Endothelial cell (in vitro differentiated cells): ENCODE data around the gene GSK3B. TPM values are rescaled to one million over a fixed set of nuclear protein-coding genes. Genes with fewer than 3 reads are reported as not detected.

Source experiments
- DNase-seq: peaks from one replicate; pipeline ENCODE4 v3.0.0; 2021; ENCODE audit warnings: low spot score
- H3K27ac Mint-ChIP-seq: one replicate; pipeline ENCODE4 v1.8.0; 2021; ENCODE audit warnings: mixed read lengths, inconsistent platforms; ENCODE audit not compliant: unreplicated experiment
- H3K27me3 Mint-ChIP-seq: one replicate; pipeline ENCODE4 v1.8.0; 2021; ENCODE audit warnings: mild to moderate bottlenecking, moderate library complexity, mixed read lengths, inconsistent platforms; ENCODE audit not compliant: unreplicated experiment
- H3K36me3 Mint-ChIP-seq: one replicate; pipeline ENCODE4 v1.8.0; 2021; ENCODE audit warnings: mild to moderate bottlenecking, low read depth, mixed read lengths, inconsistent platforms; ENCODE audit not compliant: unreplicated experiment
- H3K4me1 Mint-ChIP-seq: one replicate; pipeline ENCODE4 v1.8.0; 2021; ENCODE audit warnings: mild to moderate bottlenecking, mixed read lengths, inconsistent platforms; ENCODE audit not compliant: unreplicated experiment
- H3K4me3 Mint-ChIP-seq: one replicate; pipeline ENCODE4 v1.8.0; 2021; ENCODE audit warnings: mild to moderate bottlenecking, mixed read lengths, inconsistent platforms; ENCODE audit not compliant: unreplicated experiment
- H3K9me3 Mint-ChIP-seq: one replicate; pipeline ENCODE4 v1.8.0; 2021; ENCODE audit warnings: mixed read lengths, inconsistent platforms; ENCODE audit not compliant: unreplicated experiment
- total RNA-seq: library from RNA; stranded (reverse); fragmentation: NEBNext Ultra II Directional; extraction: Animal tissue kit (Norgen Biotek cat#: 25700); gene quantifications from one replicate; pipeline ENCODE4 v1.2.1, GENCODE V29; 2021; ENCODE audit not compliant: unreplicated experiment
- TF ChIP-seq, protein P1 (sequence below): fragments of 200-600 bp; sonication (generic); IDR thresholded peaks from one replicate; pipeline ENCODE4 v1.5.0; 2021; ENCODE audit warnings: antibody characterized with exemption; ENCODE audit not compliant: unreplicated experiment

Gene GSK3B
- total RNA-seq, 1 donor from 2014 or later: 78.6 TPM

DNA sequence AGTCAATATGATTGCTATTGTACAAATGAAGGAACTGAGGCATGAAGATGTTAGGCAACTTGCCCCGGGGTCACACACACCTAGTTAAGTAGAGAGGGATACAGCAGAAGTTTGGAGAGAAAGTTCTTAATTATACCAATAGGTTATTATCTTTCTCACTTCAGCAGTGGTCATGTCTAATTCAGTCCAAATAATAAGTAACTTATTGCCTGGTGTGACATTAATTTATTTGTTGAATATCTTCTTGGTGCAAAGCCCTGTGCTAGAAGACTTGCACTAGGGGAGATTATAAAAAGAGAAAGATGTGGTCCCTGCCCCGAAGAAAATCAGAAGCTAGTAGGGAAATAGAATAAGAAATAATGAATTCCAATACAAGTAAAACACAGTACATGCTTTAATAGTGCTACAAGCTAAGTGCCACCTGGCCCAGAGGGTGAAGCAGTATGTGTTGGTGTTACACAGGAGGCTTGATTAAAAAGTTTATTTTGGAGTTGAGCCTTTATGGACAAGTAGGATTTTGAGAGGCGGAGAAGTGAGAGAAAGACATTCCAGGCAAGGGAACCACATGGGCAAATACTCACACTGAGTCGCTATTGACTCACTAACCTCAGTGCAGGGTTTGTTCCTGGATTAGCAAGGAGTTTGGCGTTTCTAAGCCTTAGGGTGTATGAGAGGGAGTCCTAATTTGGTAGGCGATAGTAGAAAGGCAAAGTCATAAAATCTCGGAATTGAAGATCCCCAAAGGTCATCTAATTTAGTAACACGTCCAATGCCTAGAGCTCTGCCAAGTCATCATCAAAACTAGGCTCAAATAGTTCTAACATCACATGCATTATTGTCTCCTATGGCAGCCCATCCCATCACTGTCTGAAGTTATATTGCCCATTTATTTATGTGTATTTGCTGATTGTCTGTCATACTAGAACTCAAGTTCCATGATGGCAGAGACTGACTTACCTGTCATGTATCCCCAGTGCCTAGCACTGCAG lies 19.2 kb upstream of the GSK3B start:
- Mint-ChIP-seq H3K4me1 (no peaks in the 10 kb centered on the region), H3K36me3 (no peaks in the 10 kb centered on the region), H3K4me3 (no peak overlapping the region), H3K27ac (no peak overlapping the region), H3K9me3 (no peaks in the 10 kb centered on the region), H3K27me3 (peaks cover 2% of the 10 kb centered on the region)
- TF ChIP-seq, protein P1, sequence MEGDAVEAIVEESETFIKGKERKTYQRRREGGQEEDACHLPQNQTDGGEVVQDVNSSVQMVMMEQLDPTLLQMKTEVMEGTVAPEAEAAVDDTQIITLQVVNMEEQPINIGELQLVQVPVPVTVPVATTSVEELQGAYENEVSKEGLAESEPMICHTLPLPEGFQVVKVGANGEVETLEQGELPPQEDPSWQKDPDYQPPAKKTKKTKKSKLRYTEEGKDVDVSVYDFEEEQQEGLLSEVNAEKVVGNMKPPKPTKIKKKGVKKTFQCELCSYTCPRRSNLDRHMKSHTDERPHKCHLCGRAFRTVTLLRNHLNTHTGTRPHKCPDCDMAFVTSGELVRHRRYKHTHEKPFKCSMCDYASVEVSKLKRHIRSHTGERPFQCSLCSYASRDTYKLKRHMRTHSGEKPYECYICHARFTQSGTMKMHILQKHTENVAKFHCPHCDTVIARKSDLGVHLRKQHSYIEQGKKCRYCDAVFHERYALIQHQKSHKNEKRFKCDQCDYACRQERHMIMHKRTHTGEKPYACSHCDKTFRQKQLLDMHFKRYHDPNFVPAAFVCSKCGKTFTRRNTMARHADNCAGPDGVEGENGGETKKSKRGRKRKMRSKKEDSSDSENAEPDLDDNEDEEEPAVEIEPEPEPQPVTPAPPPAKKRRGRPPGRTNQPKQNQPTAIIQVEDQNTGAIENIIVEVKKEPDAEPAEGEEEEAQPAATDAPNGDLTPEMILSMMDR: no peak
- no peak for DNase-seq

DNA sequence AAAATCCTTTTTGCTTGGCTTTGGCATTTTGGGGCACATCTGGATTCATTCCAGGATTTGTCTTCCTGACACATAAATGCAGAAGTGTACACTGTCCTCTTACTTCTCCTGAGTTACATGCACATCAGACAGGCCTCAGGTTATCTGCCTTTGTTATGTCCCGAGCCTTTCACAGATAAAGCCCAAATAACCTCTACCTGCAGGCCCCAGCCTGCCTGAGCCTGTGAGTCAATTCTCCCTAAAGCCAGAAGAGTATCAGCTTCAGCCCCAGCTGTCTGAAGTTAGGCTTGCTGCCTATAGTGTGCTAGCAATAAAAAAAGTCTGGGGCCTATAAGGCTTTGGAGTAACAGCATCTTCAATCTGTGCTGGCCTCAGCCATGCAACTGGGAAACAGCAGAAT lies 17.7 kb upstream of the GSK3B start:
- Mint-ChIP-seq H3K9me3 (no peaks in the 10 kb centered on the region), H3K4me1 (no peaks in the 10 kb centered on the region), H3K4me3 (no peak overlapping the region), H3K27ac (no peak overlapping the region), H3K36me3 (no peaks in the 10 kb centered on the region), H3K27me3 (peaks cover 2% of the 10 kb centered on the region)
- no peak for DNase-seq
- TF ChIP-seq, protein P1: no peak

DNA sequence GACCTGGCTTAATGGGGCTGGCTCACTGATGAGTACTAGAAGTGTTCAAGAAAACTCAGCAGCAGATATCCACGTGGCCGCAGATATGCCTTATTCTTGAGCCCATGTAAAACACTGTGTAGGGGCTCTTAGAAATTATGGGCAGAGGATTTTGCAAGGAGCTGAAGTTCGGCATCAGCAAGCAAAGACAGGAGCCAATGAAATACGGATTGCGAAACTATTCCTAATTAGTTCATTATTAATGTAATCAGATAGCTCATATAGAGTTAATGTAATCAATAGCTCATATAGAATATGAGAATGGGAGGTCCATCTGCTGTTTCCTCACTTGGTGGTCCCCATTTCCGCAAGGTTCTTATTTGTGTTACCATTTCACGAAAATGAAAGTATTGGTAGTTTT lies 9.0 kb upstream of the GSK3B start:
- H3K4me1 Mint-ChIP-seq: peaks cover 4% of the 10 kb centered on the region
- H3K27me3 Mint-ChIP-seq: no peaks in the 10 kb centered on the region
- no peak for DNase-seq
- H3K27ac Mint-ChIP-seq: no peak overlapping the region
- H3K36me3 Mint-ChIP-seq: peaks cover 13% of the 10 kb centered on the region
- H3K9me3 Mint-ChIP-seq: no peaks in the 10 kb centered on the region
- no peak overlapping the region for H3K4me3 Mint-ChIP-seq
- TF ChIP-seq, protein P1: no peak

DNA sequence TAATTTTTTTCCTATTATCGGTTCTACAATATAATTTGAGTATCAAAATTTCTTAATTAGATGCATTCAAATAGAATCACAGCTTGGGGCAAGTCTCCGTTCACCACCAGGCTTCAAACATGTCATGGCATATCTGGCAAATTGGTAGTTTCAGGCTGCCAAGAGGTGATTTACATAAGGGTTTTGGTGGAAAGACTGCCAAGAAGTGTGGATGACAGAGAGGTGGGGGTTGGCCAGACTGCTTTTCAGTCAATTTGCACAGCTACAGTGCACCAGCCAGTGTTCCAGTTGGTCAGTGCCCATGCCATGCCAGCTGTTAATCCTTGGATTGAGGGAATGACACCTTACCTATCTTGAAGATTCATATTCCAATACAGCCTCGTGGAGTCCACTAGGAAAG lies 8.4 kb upstream of the GSK3B start:
- no peak overlapping the region for H3K4me3 Mint-ChIP-seq
- peaks cover 13% of the 10 kb centered on the region for H3K36me3 Mint-ChIP-seq
- DNase-seq: no peak
- H3K9me3 Mint-ChIP-seq: no peaks in the 10 kb centered on the region
- TF ChIP-seq, protein P1: no peak
- H3K27me3 Mint-ChIP-seq: no peaks in the 10 kb centered on the region
- H3K27ac Mint-ChIP-seq: no peak overlapping the region
- H3K4me1 Mint-ChIP-seq: peaks cover 4% of the 10 kb centered on the region

DNA sequence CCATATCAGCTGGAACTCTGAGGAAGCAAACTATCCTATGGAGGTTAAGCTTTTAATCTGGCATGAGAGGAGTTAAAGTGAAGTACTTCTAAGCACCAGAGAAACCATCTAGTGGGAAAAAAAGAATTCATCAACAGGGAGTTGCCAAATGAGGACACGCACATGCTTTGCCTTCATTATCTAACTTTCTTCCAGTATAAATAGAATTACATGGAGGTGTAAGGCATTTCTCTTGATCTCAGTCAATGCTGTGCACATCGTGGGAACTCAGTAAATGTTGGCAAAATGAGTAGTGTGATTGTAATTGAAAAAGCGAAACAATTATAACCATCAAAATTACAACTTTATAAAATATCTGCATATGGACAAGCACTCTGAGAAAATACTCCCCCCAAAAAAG lies 8.0 kb upstream of the GSK3B start:
- H3K27me3 Mint-ChIP-seq: no peaks in the 10 kb centered on the region

More for the DNA sequence above, 8.0 kb upstream of the GSK3B start:
- Mint-ChIP-seq H3K4me1 (peaks cover 6% of the 10 kb centered on the region), H3K27ac (no peak overlapping the region), H3K4me3 (no peak overlapping the region), H3K36me3 (peaks cover 13% of the 10 kb centered on the region), H3K9me3 (no peaks in the 10 kb centered on the region)
- TF ChIP-seq, protein P1: no peak
- DNase-seq: no peak
